ENCODE results near the gene NUDT5. TPM values are rescaled to one million over a fixed set of nuclear protein-coding genes. Genes with fewer than 3 reads are reported as not detected.

Gene NUDT5
- total and polyA plus RNA-seq, 2 of the 13 experiments (the other 11 are each of a cell fraction or from before 2014, with no cell fraction given), result 79.6 to 134 TPM

DNA sequence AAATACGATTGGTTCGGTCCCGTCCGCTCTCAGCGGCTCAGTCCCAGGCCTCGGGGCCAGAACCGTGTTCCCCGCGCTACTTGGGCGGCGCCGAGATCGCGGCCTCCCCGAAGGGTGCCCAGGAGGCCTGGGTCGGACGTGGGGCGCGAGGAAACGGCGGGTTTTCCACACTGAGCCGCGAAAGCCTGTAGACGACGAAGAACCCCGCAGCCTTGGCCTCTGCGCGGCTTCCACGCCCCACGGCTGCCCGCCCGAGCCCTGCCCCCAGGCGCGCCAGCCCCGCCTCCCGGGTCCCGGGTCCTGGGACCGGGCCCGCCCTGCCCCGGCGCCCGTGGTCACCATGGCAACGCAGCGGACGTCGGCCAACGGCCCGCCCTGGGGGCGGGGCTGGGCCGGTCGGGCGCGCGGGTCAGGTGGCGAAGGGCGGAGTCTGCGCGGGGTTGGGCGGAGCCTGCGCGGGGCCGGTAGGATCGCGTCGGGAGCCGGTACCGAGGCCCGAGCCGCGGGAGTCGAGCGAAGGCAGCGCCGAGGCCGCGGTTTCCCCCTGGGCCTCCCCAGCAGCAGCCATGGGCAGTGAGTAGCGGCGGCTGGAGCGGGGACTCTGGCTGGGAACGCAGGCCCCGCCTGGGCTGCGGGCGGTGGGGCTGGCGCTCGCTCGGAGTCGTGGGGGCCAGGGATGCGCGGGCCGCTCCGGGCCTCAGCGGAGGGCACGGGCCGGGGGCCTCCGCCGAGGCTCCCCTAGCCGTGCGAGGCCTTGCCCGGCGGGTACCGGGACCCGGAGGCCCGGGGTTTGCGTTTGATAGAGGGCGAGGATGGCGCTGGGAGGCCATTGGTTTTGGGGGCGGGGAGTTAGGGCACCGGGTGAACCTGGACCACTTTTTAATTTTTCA is 66.2 kb downstream of the NUDT5 start, which contains the start of gene SEC61A2 (continued):
- TF ChIP-seq, protein P1, sequence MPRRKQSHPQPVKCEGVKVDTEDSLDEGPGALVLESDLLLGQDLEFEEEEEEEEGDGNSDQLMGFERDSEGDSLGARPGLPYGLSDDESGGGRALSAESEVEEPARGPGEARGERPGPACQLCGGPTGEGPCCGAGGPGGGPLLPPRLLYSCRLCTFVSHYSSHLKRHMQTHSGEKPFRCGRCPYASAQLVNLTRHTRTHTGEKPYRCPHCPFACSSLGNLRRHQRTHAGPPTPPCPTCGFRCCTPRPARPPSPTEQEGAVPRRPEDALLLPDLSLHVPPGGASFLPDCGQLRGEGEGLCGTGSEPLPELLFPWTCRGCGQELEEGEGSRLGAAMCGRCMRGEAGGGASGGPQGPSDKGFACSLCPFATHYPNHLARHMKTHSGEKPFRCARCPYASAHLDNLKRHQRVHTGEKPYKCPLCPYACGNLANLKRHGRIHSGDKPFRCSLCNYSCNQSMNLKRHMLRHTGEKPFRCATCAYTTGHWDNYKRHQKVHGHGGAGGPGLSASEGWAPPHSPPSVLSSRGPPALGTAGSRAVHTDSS (CRISPR knock-in tag; conservative IDR thresholded peaks at IDR 0.05), result 0 out of 2 replicates have a peak, but pooled peaks have one; percentile 12
- TF ChIP-seq HHEX (CRISPR knock-in tag; IDR thresholded peaks at IDR 0.05) (no peak), ZNF891 (CRISPR knock-in tag; IDR thresholded peaks at IDR 0.05) (peak; percentile 54; the same call in 1 of the 2 replicates), ZSCAN31 (CRISPR knock-in tag; IDR thresholded peaks at IDR 0.05; ENCODE audit: low read depth) (no peak), CREB1 (IDR thresholded peaks at IDR 0.05) (no peak; the same call in 1 of the 2 replicates), CREB1 (CRISPR knock-in tag; IDR thresholded peaks at IDR 0.05) (no peak), U2AF2 (IDR thresholded peaks at IDR 0.05; ENCODE audit: low read depth, low read length) (no peak), TARDBP (CRISPR knock-in tag; IDR thresholded peaks at IDR 0.05) (peak; percentile 32; the same call in 1 of the 2 replicates), ZNF660 (CRISPR knock-in tag; IDR thresholded peaks at IDR 0.05; ENCODE audit: borderline replicate concordance, low read depth) (no peak), SALL2 (CRISPR knock-in tag; IDR thresholded peaks at IDR 0.05) (no peak), ZNF33B (CRISPR knock-in tag; IDR thresholded peaks at IDR 0.05) (no peak; the same call in 1 of the 2 replicates), BORCS8-MEF2B (CRISPR knock-in tag; IDR thresholded peaks at IDR 0.05) (peak; percentile 53; the same call in 1 of the 2 replicates), ZNF777 (CRISPR knock-in tag; IDR thresholded peaks at IDR 0.05) (peak; percentile 52; the same call in 1 of the 2 replicates), NFIB (CRISPR knock-in tag; IDR thresholded peaks at IDR 0.05; ENCODE audit: borderline replicate concordance) (no peak), ZBTB1 (CRISPR knock-in tag; IDR thresholded peaks at IDR 0.05; ENCODE audit: borderline replicate concordance) (no peak), XBP1 (CRISPR knock-in tag; IDR thresholded peaks at IDR 0.05) (no peak), SMC3 (IDR thresholded peaks at IDR 0.05; ENCODE audit: low read length) (no peak), ESRRA (CRISPR knock-in tag; IDR thresholded peaks at IDR 0.05; ENCODE audit: low read depth) (peak; percentile 37; the same call in 1 of the 2 replicates), U2AF1 (optimal IDR thresholded peaks at IDR 0.05; ENCODE audit: low read depth, low read length) (peak; percentile 50), KDM5B (CRISPR knock-in tag; IDR thresholded peaks at IDR 0.05; ENCODE audit: borderline replicate concordance) (peak; percentile 84; the same call in 1 of the 2 replicates), ISL2 (CRISPR knock-in tag; IDR thresholded peaks at IDR 0.05) (no peak), SIN3A (IDR thresholded peaks at IDR 0.05; ENCODE audit: borderline replicate concordance, low read depth, low read length) (peak; percentile 42; the same call in 1 of the 2 replicates)
- TF ChIP-seq, protein P2, sequence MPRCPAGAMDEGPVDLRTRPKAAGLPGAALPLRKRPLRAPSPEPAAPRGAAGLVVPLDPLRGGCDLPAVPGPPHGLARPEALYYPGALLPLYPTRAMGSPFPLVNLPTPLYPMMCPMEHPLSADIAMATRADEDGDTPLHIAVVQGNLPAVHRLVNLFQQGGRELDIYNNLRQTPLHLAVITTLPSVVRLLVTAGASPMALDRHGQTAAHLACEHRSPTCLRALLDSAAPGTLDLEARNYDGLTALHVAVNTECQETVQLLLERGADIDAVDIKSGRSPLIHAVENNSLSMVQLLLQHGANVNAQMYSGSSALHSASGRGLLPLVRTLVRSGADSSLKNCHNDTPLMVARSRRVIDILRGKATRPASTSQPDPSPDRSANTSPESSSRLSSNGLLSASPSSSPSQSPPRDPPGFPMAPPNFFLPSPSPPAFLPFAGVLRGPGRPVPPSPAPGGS (CRISPR knock-in tag; IDR thresholded peaks at IDR 0.05), result peak; percentile 54; the same call in 1 of the 2 replicates
- TF ChIP-seq, protein P3, sequence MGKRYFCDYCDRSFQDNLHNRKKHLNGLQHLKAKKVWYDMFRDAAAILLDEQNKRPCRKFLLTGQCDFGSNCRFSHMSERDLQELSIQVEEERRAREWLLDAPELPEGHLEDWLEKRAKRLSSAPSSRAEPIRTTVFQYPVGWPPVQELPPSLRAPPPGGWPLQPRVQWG (CRISPR knock-in tag; IDR thresholded peaks at IDR 0.05; ENCODE audit: borderline replicate concordance, low read depth), result no peak
- TF ChIP-seq, protein P4, sequence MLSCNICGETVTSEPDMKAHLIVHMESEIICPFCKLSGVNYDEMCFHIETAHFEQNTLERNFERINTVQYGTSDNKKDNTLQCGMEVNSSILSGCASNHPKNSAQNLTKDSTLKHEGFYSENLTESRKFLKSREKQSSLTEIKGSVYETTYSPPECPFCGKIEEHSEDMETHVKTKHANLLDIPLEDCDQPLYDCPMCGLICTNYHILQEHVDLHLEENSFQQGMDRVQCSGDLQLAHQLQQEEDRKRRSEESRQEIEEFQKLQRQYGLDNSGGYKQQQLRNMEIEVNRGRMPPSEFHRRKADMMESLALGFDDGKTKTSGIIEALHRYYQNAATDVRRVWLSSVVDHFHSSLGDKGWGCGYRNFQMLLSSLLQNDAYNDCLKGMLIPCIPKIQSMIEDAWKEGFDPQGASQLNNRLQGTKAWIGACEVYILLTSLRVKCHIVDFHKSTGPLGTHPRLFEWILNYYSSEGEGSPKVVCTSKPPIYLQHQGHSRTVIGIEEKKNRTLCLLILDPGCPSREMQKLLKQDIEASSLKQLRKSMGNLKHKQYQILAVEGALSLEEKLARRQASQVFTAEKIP (CRISPR knock-in tag; IDR thresholded peaks at IDR 0.05; ENCODE audit: borderline replicate concordance), result no peak

Measured in HepG2 (cell line).